ENCODE results near the gene TMEM95. TPM values are rescaled to one million over a fixed set of nuclear protein-coding genes. Genes with fewer than 3 reads are reported as not detected.
A peak's percentile ranks its signal among the peaks of the same experiment; 100 is the strongest.

TMEM95 gene
- total RNA-seq, 1 experiment from 2014 or later = not detected

DNA sequence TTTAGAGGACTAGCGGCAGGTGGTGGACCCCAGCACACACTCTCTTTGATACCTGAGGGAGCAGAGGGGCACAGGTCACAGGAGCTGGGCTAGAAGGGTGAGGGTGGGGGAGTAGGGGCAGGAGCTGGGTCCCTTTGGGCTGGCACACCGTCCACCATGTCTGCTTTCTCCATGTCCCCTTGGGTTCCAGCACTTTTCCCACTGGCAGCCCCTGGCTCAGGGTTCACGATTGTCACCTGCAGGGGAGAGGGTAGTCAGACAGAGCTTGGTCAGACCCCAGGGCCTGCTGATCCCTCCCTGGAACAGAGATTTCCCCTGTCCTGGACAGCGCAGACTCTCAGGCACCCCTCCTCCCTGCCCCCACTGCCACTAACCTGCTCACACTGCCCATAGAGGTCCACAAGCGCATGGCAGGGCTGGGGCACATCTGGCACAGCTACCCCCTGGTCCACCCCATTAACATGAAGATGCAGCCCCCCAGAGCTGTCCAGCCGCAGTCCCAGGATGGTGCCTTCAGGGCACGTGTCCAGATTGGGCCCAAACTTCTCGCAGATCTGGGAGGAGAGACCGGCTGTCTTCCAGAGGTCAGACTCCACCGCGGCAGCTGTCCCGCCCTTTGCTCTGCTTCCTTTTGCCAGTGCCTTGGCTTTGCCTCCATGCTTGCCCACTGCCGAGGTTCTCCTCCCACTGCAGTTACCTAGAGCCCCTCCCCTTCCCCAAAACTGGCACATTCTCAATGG lies 36.7 kb upstream of the TMEM95 start:
- Mint-ChIP-seq H3K4me1 (ENCODE audit: insufficient read depth, unreplicated experiment) (peaks cover 13% of the 10 kb centered on the region), H3K4me3 (ENCODE audit: unreplicated experiment) (no peak overlapping the region), H3K9me3 (ENCODE audit: unreplicated experiment) (no peaks in the 10 kb centered on the region), H3K36me3 (ENCODE audit: insufficient read depth, unreplicated experiment) (peaks cover 85% of the 10 kb centered on the region), H3K27ac (ENCODE audit: low read depth, unreplicated experiment) (no peak overlapping the region), H3K27me3 (ENCODE audit: insufficient read depth, unreplicated experiment) (no peaks in the 10 kb centered on the region)
- TF ChIP-seq, protein P1, sequence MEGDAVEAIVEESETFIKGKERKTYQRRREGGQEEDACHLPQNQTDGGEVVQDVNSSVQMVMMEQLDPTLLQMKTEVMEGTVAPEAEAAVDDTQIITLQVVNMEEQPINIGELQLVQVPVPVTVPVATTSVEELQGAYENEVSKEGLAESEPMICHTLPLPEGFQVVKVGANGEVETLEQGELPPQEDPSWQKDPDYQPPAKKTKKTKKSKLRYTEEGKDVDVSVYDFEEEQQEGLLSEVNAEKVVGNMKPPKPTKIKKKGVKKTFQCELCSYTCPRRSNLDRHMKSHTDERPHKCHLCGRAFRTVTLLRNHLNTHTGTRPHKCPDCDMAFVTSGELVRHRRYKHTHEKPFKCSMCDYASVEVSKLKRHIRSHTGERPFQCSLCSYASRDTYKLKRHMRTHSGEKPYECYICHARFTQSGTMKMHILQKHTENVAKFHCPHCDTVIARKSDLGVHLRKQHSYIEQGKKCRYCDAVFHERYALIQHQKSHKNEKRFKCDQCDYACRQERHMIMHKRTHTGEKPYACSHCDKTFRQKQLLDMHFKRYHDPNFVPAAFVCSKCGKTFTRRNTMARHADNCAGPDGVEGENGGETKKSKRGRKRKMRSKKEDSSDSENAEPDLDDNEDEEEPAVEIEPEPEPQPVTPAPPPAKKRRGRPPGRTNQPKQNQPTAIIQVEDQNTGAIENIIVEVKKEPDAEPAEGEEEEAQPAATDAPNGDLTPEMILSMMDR (IDR thresholded peaks at IDR 0.05; ENCODE audit: unreplicated experiment) = no peak
- no TSS peak for BruUV-seq (replicated peaks)
- no peak for DNase-seq (ENCODE audit: unreplicated experiment)
- CTCF ChIA-PET = interaction anchor here (1.8 kb wide), 1 partner anchor 9 kb away, joined by 3 read pairs; no protein-coding TSS in a partner anchor
- POLR2A ChIA-PET = interaction anchor here (0.9 kb wide), 1 partner anchor 33 kb away, joined by 4 read pairs; no protein-coding TSS in a partner anchor
- intact Hi-C loops (cut with micrococcal nuclease) = no loop called here

DNA sequence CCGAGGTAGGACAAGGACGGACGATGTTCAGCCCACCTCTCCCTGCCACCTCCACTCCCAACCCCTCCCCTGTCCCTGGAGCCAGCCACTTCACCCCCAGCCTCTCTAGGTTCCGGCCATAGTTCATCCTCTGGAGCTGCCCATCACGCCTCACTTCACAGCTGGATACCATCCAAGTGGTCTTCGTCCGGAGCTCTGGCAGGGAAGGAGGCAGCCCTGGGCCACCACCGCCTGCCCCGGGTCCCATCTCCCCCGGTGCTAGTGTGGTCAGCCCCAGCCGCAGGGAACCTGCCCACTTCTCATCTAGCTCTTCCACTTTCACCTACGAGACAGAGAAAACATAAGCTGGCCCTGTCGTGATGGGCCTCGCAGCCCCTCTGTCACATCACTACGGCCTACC lies 33.5 kb upstream of the TMEM95 start:
- intact Hi-C loops (cut with micrococcal nuclease) = no loop called here
- H3K9me3 Mint-ChIP-seq (ENCODE audit: unreplicated experiment) = no peaks in the 10 kb centered on the region
- no peak for DNase-seq (ENCODE audit: unreplicated experiment)
- ChIA-PET CTCF (interaction anchor here (0.6 kb wide), 1 partner anchor 1087 kb away, joined by 3 read pairs; no protein-coding TSS in a partner anchor), POLR2A (no interaction called here)
- no TSS peak for BruUV-seq (replicated peaks)
- H3K27me3 Mint-ChIP-seq (ENCODE audit: insufficient read depth, unreplicated experiment) = no peaks in the 10 kb centered on the region
- H3K36me3 Mint-ChIP-seq (ENCODE audit: insufficient read depth, unreplicated experiment) = peaks cover 85% of the 10 kb centered on the region
- peaks cover 2% of the 10 kb centered on the region for H3K4me1 Mint-ChIP-seq (ENCODE audit: insufficient read depth, unreplicated experiment)
- no peak overlapping the region for H3K27ac Mint-ChIP-seq (ENCODE audit: low read depth, unreplicated experiment)
- no peak overlapping the region for H3K4me3 Mint-ChIP-seq (ENCODE audit: unreplicated experiment)
- TF ChIP-seq, protein P1 (IDR thresholded peaks at IDR 0.05; ENCODE audit: unreplicated experiment) = no peak

DNA sequence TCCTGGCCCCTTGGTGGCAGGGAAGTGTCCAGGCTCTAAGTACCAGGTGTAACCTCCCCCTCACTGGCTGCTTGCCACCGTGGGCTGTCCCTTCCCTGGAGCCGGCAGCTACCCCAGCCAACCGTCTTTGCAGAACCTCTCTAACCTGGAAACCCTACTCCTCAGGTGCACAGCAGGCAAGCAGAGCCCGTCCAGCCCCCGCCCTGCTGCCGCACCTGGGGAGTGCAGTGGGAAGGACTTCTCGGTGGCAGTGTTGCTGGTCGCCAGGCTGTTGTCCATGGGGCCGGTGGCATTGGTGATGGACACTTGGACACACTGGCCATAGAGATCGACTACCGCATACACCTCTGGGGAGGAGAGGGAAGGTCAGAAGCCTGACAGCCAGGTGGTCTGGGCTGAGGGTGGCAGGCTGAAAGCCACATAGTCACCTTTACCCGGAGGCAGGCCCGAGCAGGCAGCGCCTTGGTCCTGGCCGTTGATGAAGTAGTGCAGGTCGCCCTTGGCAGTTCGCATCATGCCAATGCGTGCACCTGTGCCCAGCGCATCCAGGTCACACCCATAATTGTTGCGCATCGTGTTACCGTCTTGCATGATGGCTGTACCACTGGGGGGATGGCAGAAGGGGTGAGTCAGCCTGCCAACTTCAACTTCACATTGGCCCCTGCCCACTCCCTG lies 32.3 kb upstream of the TMEM95 start:
- ChIA-PET POLR2A (no interaction called here), CTCF (interaction anchor here (0.9 kb wide), 1 partner anchor 23 kb away, joined by 3 read pairs; no protein-coding TSS in a partner anchor)
- BruUV-seq (replicated peaks) = no TSS peak
- peaks cover 81% of the 10 kb centered on the region for H3K36me3 Mint-ChIP-seq (ENCODE audit: insufficient read depth, unreplicated experiment)
- intact Hi-C loops (cut with micrococcal nuclease) = no loop called here
- no peak overlapping the region for H3K4me3 Mint-ChIP-seq (ENCODE audit: unreplicated experiment)
- no peak for DNase-seq (ENCODE audit: unreplicated experiment)
- H3K27me3 Mint-ChIP-seq (ENCODE audit: insufficient read depth, unreplicated experiment) = no peaks in the 10 kb centered on the region
- H3K9me3 Mint-ChIP-seq (ENCODE audit: unreplicated experiment) = no peaks in the 10 kb centered on the region
- H3K27ac Mint-ChIP-seq (ENCODE audit: low read depth, unreplicated experiment) = no peak overlapping the region
- TF ChIP-seq, protein P1 (IDR thresholded peaks at IDR 0.05; ENCODE audit: unreplicated experiment) = no peak
- H3K4me1 Mint-ChIP-seq (ENCODE audit: insufficient read depth, unreplicated experiment) = peaks cover 1% of the 10 kb centered on the region

DNA sequence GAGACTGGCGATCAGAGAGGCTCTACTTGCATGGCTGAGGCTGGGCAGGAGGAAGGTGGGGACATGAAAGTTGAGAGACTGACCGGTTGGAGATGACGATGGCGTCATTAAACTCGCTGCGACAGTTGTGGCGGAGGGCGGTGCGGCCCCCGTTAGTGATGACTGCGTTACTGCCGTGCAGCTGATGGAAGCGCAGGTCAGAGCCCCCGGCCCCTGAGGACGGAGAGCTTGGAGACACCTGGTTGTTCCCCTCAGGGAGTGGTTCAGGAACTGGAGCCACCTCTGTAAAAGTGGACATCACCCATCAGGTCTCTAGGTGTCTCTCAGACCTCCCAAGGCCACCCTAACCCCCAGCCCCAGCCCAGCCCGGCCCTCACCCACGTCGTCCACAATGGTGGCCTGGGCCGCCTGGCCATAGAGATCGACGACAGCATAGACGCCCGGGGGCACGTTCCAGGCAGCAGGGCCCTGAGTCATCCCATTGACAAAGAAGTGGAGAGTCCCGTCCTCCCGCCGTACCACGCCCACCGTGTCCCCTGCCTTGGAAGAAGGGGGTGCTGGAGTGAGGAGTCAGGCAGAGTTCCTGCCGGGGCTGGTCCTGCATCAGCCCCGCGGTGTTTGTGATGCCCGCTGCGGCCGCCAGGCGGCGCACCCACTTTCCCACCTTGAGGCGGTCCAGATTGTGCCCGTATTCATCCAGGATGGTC lies 31.1 kb upstream of the TMEM95 start:
- intact Hi-C loops (cut with micrococcal nuclease) = no loop called here
- H3K4me1 Mint-ChIP-seq (ENCODE audit: insufficient read depth, unreplicated experiment) = peaks cover 14% of the 10 kb centered on the region
- peaks cover 69% of the 10 kb centered on the region for H3K36me3 Mint-ChIP-seq (ENCODE audit: insufficient read depth, unreplicated experiment)
- H3K27me3 Mint-ChIP-seq (ENCODE audit: insufficient read depth, unreplicated experiment) = no peaks in the 10 kb centered on the region
- no peak overlapping the region for H3K4me3 Mint-ChIP-seq (ENCODE audit: unreplicated experiment)
- TF ChIP-seq, protein P1 (IDR thresholded peaks at IDR 0.05; ENCODE audit: unreplicated experiment) = peak; percentile 77
- H3K9me3 Mint-ChIP-seq (ENCODE audit: unreplicated experiment) = no peaks in the 10 kb centered on the region
- no TSS peak for BruUV-seq (replicated peaks)
- CTCF ChIA-PET = interaction anchor here (0.6 to 1.6 kb wide), 5 partner anchors 10 to 838 kb away, joined by 3 to 4 read pairs (median 3); no protein-coding TSS in a partner anchor
- POLR2A ChIA-PET = interaction anchor here (2.5 kb wide), 1 partner anchor 9 kb away, joined by 8 read pairs; the partner anchor contains the start of gene GPS2
- DNase-seq (ENCODE audit: unreplicated experiment) = peak; percentile 42
- H3K27ac Mint-ChIP-seq (ENCODE audit: low read depth, unreplicated experiment) = no peak overlapping the region

Measured in MCF 10A (cell line).